Epithelial cell of proximal tubule (primary cell): Measurements from ENCODE around the gene EPHA2. TPM values are rescaled to one million over a fixed set of nuclear protein-coding genes. Genes with fewer than 3 reads are reported as not detected.

ENCODE experiments used
- DNase-seq: peaks from one replicate; pipeline ENCODE4 v3.0.0-alpha.2; 2011; ENCODE audit warnings: low read depth
- H3K4me3 ChIP-seq: 2 replicates; pipeline ENCODE4 v1.5.1; 2011; ENCODE audit warnings: low read depth, mild to moderate bottlenecking, low read length
- total RNA-seq: library from RNA; depleted of rRNA; stranded (reverse); fragments of >200 nt; gene quantifications from 2 replicates; pipeline ENCODE4 v1.2.3, GENCODE V29; 2015
- TF ChIP-seq, protein P1 (sequence below): conservative IDR thresholded peaks from 2 replicates; pipeline ENCODE4 v1.5.1; 2012; ENCODE audit warnings: low read depth, mild to moderate bottlenecking, low read length

The EPHA2 gene
- total RNA-seq, 1 donor from 2014 or later: 112 TPM

DNA sequence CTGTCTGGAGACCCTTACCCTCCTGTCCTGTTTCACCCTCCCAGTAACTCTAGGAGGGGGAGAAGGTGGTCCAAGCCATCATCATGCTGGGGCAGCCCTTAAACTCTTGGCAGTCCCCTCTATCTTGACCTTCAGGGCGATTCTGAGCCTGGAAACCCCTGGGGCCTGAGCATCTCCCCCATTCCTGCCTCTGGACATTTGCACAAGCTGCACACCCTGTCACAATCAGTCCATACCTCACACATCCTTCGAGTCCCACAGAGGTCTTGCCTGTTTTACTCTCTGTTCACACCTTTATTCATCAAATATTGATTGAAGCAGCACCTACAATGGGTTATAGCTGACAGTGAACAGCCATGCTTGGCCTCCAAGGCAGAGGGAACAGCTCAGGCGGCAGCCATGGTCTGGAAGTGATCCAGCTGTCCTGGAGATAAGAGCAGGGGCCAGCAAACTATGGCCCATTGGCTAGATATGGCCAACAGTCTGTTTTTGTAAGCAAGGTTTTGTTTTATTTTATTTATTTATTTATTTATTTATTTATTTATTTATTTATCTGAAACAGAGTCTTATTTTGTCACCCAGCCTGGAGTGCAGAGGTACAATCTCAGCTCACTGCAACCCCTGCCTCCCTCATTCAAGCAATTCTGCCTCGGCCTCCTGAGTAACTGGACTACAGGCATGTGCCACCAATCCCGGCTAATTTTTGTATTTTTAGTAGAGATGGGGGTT is 75.3 kb downstream of the EPHA2 start:
- TF ChIP-seq, protein P1, sequence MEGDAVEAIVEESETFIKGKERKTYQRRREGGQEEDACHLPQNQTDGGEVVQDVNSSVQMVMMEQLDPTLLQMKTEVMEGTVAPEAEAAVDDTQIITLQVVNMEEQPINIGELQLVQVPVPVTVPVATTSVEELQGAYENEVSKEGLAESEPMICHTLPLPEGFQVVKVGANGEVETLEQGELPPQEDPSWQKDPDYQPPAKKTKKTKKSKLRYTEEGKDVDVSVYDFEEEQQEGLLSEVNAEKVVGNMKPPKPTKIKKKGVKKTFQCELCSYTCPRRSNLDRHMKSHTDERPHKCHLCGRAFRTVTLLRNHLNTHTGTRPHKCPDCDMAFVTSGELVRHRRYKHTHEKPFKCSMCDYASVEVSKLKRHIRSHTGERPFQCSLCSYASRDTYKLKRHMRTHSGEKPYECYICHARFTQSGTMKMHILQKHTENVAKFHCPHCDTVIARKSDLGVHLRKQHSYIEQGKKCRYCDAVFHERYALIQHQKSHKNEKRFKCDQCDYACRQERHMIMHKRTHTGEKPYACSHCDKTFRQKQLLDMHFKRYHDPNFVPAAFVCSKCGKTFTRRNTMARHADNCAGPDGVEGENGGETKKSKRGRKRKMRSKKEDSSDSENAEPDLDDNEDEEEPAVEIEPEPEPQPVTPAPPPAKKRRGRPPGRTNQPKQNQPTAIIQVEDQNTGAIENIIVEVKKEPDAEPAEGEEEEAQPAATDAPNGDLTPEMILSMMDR: no peak
- DNase-seq: no peak
- no peak overlapping the region for H3K4me3 ChIP-seq

DNA sequence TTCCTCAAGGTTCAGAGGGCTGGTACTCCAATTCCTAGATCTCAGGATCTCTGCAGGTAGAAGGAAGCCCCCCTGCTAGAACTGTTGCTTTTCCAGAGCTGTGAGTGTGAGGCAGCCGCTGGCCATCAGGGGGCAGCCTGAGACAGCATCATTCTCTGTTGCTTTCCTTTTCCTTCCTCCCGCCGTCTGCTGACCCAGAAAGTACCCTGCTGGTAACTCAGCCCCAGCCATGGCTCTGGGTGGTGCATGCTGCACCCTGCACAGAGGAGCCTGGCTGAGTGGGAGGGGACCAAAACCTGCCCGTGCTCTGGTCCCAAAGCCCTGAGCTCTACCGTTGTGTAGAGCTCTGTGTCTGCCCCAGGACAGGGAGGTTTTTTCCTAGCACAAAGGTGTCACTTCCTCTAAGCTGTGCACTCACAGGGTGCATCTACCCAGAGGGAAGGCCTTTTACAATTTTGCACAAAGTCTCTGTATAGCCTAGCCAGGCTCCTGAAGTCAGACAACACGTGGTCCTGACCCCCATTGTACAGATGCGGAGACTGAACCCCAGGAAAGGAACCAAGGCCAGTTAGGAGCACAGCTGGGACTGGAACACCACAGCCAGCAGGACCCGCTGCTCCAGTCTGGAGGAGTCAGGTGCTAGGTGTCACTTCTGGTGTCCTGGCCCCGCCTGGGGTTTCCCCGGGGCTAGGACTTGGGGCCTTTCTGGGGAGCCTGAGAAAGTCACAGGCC is 76.8 kb downstream of the EPHA2 start:
- DNase-seq: no peak
- TF ChIP-seq, protein P1: peak; percentile 91
- no peak overlapping the region for H3K4me3 ChIP-seq

GRCh38 chr1:16077406-16078245 is 78.2 kb downstream of the EPHA2 start:
- no peak for DNase-seq
- H3K4me3 ChIP-seq: no peak overlapping the region
- TF ChIP-seq, protein P1: no peak

- DNase-seq: peak; percentile 53
- H3K4me3 ChIP-seq: no peak overlapping the region
- TF ChIP-seq, protein P1: no peak
These were observed 79.0 kb downstream of the EPHA2 start for GRCh38 chr1:16076865-16077238.

DNA sequence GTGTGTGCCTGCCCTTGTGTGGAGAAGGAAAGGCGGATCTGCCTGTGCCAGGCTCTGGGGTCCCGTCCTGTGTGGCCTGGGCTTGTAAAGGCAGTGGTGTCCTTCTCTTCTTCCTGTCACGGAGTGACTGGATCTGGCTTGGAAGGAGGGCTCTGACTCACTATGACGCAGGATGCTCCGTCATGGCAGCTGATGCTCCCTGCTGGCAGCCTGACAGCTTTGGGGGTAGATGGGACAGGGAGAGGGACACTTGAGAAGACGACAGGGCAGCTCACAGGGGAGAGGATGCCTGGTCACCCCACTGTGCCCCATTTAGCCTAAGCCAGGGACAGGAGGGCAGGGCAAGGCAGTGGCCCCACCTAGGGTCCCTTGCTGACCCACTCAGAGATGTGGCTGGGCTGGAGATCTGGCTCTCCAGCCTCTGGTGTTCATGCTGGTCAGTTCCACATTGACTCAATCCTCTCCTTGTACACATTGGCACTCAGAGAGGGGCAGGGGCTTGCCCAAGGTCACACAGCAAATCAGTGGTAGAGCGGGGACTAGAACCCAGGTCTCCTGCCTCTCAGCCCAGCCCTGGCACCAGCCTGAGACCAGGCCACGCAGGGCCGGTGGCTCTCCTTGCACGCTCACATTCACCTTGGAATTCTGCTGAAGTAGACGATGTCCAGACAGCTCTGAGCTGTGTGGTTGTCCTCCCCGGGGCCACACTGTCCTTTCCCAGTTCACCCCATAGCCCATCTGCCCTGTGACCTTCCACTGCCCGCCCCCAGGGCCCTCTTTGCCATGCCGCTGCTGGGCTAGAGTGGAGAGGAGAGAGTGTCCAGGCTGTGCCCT is 79.6 kb downstream of the EPHA2 start:
- no peak overlapping the region for H3K4me3 ChIP-seq
- DNase-seq: peak; percentile 62
- TF ChIP-seq, protein P1: no peak

DNA sequence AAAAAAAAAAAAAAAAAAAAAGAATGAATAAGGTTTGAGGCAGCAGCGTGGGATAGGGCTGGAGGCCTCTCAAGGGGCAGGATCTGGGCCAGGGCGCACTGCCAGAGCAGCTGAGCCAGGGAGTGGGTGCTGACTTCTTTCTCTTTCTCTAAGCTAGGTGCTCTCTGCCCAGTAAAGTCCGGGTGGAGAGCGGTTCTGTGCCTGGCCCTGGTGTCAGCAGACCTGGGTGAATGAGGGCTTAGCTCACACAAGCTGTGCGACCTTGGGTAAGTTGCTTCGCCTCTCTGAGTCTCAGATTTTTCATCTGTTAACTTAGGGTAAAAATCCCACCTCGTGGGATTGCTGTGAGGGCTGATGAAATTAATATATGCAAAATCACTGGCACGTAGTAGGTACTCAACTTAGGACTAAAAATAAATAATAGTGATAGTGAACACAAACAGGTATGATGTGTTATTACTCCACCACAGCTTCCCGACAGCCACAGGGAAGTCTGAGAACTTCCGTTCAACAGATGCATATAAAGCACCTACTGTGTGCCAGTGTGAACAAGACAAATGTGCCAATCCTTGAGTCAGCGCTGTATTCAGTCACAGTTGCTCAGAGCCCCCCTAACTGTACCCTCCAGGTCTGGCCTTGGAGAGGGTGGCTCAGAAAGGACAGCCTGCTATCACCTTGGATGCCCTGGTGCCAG is 80.4 kb downstream of the EPHA2 start:
- no peak overlapping the region for H3K4me3 ChIP-seq
- DNase-seq: no peak
- TF ChIP-seq, protein P1: no peak
